PC-3 (cell line): Measurements from ENCODE around the gene LPAR1. TPM values are rescaled to one million over a fixed set of nuclear protein-coding genes. Genes with fewer than 3 reads are reported as not detected.

ENCODE experiments used
- ATAC-seq: fragments of 200-7000 bp; cut with Tn5 transposase; 2 replicates; pipeline ENCODE4 v1.9.1; 2020; ENCODE audit warnings: mild to moderate bottlenecking, moderate library complexity
- BruUV-seq: library from RNA; stranded (reverse); fragments of 400-500 nt; replicated peaks from 2 replicates; lab custom pipeline; 2021; lab: Mats Ljungman, UMichigan
- CTCF ChIA-PET: fragments of 300-600 bp; sonication (Branson Sonifier 250); formaldehyde crosslinking; loops from one replicate; lab custom pipeline; 2022; ENCODE audit warnings: antibody characterized with exemption; lab: Charles Lee
- POLR2A ChIA-PET: fragments of 300-600 bp; sonication (Branson Sonifier 250); formaldehyde crosslinking; loops from one replicate; lab custom pipeline; 2022; ENCODE audit warnings: antibody characterized with exemption; ENCODE audit not compliant: unreplicated experiment; lab: Charles Lee
- DNase-seq: peaks from one replicate; pipeline ENCODE4 v3.0.0-alpha.2; 2015
- H2AFZ ChIP-seq: fragments of 300-600 bp; sonication (generic); 2 replicates; pipeline ENCODE4 v1.6.0; 2016; ENCODE audit warnings: antibody characterized with exemption, low read length
- H3F3A ChIP-seq: fragments of 300-600 bp; sonication (generic); one replicate; pipeline ENCODE4 v1.6.0; 2017; ENCODE audit warnings: antibody characterized with exemption, low read length, control low read depth, mild to moderate bottlenecking; ENCODE audit not compliant: unreplicated experiment
- H3K27ac ChIP-seq: fragments of 300-600 bp; sonication (generic); 2 replicates; pipeline ENCODE4 v1.5.1; 2016; ENCODE audit warnings: mild to moderate bottlenecking, low read length
- H3K27me3 ChIP-seq: fragments of 300-600 bp; sonication (generic); 2 replicates; pipeline ENCODE4 v1.6.1; 2016; ENCODE audit warnings: low read length, mixed read lengths
- H3K36me3 ChIP-seq: fragments of 300-600 bp; sonication (generic); 2 replicates; pipeline ENCODE4 v1.6.1; 2016; ENCODE audit warnings: low read depth, mixed run types, low read length, mixed read lengths
- H3K4me1 ChIP-seq: fragments of 300-600 bp; sonication (generic); 2 replicates; pipeline ENCODE4 v1.5.1; 2016; ENCODE audit warnings: low read length; ENCODE audit not compliant: insufficient read depth
- H3K4me2 ChIP-seq: fragments of 300-600 bp; sonication (generic); 2 replicates; pipeline ENCODE4 v1.6.0; 2016; ENCODE audit warnings: low read length
- H3K4me3 ChIP-seq: fragments of 300-600 bp; sonication (generic); 2 replicates; pipeline ENCODE4 v1.5.1; 2016; ENCODE audit warnings: mild to moderate bottlenecking, low read length, mixed read lengths
- H3K79me2 ChIP-seq: fragments of 300-600 bp; sonication (generic); 2 replicates; pipeline ENCODE4 v1.6.1; 2017; ENCODE audit warnings: low read length, mixed read lengths
- H3K9ac ChIP-seq: fragments of 300-600 bp; sonication (generic); 2 replicates; pipeline ENCODE4 v1.6.0; 2016; ENCODE audit warnings: mild to moderate bottlenecking, low read length
- H3K9me2 ChIP-seq: fragments of 300-600 bp; sonication (generic); replicated peaks from 2 replicates; pipeline ENCODE4 v1.6.1; 2016; ENCODE audit warnings: mixed run types, low read length, mixed read lengths
- H3K9me3 ChIP-seq: fragments of 300-600 bp; sonication (generic); 2 replicates; pipeline ENCODE4 v1.6.1; 2016; ENCODE audit warnings: low read length, mixed read lengths
- H4K20me1 ChIP-seq: fragments of 300-600 bp; sonication (generic); 2 replicates; pipeline ENCODE4 v1.6.1; 2016; ENCODE audit warnings: low read length, mixed read lengths
- EZH2 ChIP-seq: fragments of 300-600 bp; sonication (generic); IDR thresholded peaks from one replicate; pipeline ENCODE4 v1.6.1; 2017; ENCODE audit warnings: antibody characterized with exemption, mild to moderate bottlenecking, low read length; ENCODE audit not compliant: unreplicated experiment
- EZH2phosphoT487 ChIP-seq: fragments of 300-600 bp; sonication (generic); IDR thresholded peaks from 2 replicates; pipeline ENCODE4 v1.6.1; 2018; ENCODE audit warnings: mild to moderate bottlenecking, antibody characterized with exemption, low read length, borderline replicate concordance
- intact Hi-C: fragments of 100-400 bp; cut with micrococcal nuclease; formaldehyde crosslinking; loops from 2 replicates; pipeline ENCODE4 v1.9.0; 2023
- total RNA-seq: library from RNA; depleted of rRNA; stranded (reverse); fragments of >200 nt; gene quantifications from 2 replicates; pipeline ENCODE4 v1.2.3, GENCODE V29; 2014
- TF ChIP-seq, protein P1 (sequence below): fragments of 300-600 bp; sonication (generic); conservative IDR thresholded peaks from 2 replicates; pipeline ENCODE4 v1.5.1; 2017; ENCODE audit warnings: antibody characterized with exemption, low read depth, mild to moderate bottlenecking, low read length

LPAR1 gene
- total RNA-seq, 1 experiment from 2014 or later, result 67.9 TPM

DNA sequence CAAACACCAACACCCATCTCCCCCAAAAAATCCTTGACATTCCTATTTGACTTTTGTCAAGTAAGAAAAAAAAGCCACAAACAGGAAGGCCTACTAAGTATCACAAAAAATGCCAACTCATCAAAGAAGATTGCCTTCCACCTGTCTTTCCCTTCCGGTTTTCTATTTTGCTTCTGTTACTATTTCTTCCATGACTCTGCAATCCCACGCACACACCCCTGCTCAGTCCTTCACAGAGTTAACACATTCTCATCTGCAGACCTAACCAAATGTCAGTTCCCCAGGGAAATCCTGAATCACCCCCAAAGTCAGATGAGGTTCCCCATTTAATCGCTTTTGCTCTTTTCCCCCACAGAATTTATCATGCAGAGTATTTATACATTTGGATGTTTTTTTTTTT, 15.1 kb downstream of the LPAR1 start:
- Histone ChIP-seq H3K36me3 (peaks cover 18% of the 10 kb centered on the region), H3K4me2 (0 out of 2 replicates have a peak overlapping the region, but pooled peaks have one; percentile 14), H3K9ac (no peak overlapping the region), H3F3A (peaks cover 7% of the 10 kb centered on the region), H3K9me2 (no peaks in the 10 kb centered on the region), H4K20me1 (no peaks in the 10 kb centered on the region), H3K4me3 (no peak overlapping the region), H3K27ac (peak overlapping the region; percentile 33), H3K27me3 (no peaks in the 10 kb centered on the region), H2AFZ (no peak overlapping the region), H3K9me3 (no peaks in the 10 kb centered on the region), H3K4me1 (peaks cover 62% of the 10 kb centered on the region), H3K79me2 (peaks cover 94% of the 10 kb centered on the region)
- no TSS peak for BruUV-seq
- DNase-seq (no peak), ATAC-seq (no peak)
- ChIA-PET POLR2A (no interaction called here), CTCF (no interaction called here)
- TF ChIP-seq, protein P1, sequence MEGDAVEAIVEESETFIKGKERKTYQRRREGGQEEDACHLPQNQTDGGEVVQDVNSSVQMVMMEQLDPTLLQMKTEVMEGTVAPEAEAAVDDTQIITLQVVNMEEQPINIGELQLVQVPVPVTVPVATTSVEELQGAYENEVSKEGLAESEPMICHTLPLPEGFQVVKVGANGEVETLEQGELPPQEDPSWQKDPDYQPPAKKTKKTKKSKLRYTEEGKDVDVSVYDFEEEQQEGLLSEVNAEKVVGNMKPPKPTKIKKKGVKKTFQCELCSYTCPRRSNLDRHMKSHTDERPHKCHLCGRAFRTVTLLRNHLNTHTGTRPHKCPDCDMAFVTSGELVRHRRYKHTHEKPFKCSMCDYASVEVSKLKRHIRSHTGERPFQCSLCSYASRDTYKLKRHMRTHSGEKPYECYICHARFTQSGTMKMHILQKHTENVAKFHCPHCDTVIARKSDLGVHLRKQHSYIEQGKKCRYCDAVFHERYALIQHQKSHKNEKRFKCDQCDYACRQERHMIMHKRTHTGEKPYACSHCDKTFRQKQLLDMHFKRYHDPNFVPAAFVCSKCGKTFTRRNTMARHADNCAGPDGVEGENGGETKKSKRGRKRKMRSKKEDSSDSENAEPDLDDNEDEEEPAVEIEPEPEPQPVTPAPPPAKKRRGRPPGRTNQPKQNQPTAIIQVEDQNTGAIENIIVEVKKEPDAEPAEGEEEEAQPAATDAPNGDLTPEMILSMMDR, result no peak
- intact Hi-C loops, result loop anchor here (5.0 kb wide), 1 partner anchor 274 kb away; no protein-coding TSS in a partner anchor

DNA sequence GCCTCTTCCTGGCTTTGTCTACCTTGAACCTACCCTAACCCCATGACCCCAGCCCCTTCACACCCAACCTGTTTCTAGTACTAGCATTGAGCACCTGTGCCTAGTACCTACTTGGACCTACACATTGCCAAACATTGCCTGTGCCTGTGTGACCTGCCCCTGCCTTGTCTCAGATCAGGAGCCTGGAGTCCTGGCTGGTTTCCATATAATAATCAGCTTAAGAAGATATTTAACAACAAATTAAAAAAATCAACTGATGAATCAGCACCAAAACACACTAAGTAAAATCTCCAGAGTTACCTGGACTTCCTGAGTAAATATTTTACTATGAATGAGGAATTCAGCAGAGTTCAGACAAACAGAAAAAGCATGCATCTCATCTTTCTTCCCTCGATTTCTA, 17.7 kb downstream of the LPAR1 start:
- H3K79me2 ChIP-seq, result peaks cover 95% of the 10 kb centered on the region
- CTCF ChIA-PET, result no interaction called here

DNA sequence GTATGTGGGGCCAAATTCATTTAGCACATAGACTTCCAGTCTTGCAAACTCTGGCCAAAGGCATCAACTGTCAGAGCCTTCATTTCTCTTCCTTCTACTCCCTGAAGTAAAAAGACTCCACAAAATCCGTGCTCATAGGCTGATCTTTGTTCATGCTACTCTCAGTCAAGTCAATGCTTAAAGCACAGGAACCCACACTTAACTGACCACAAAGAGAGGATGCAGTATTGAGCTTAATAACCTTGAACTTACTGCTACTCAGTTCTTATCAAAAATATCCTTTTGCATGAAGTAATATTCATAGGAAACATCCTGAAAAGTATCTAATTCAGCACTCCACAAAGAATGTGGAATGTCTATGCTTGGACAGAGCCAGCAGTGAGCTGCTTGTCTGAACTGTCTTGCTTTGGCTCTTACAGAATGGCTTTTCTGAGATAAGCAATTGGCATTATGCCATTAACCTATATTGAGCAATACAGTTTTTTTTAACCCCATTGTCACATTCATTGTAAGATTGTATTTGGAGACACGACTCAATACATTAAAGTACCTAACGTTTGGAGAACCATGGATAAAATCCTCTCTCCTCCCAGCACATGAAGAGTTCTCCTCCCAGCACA, 21.7 kb downstream of the LPAR1 start:
- intact Hi-C loops, result loop anchor here (5.0 kb wide), 3 partner anchors 39 to 219 kb away; no protein-coding TSS in a partner anchor
- Histone ChIP-seq H3K9me3 (no peaks in the 10 kb centered on the region), H3K9me2 (no peaks in the 10 kb centered on the region), H3K4me1 (peaks cover 59% of the 10 kb centered on the region), H3K4me3 (0 out of 2 replicates have a peak overlapping the region, but pooled peaks have one; percentile 2), H3K4me2 (peak overlapping the region; percentile 49), H4K20me1 (no peaks in the 10 kb centered on the region), H2AFZ (no peak overlapping the region), H3K79me2 (peaks cover 100% of the 10 kb centered on the region), H3K27ac (peak overlapping the region; percentile 82), H3F3A (peaks cover 7% of the 10 kb centered on the region), H3K9ac (no peak overlapping the region; the same call in 1 of the 2 replicates), H3K27me3 (no peaks in the 10 kb centered on the region), H3K36me3 (peaks cover 40% of the 10 kb centered on the region)
- POLR2A ChIA-PET, result no interaction called here
- CTCF ChIA-PET, result no interaction called here
- TF ChIP-seq, protein P1, result no peak
- no peak for TF ChIP-seq EZH2
- TF ChIP-seq EZH2phosphoT487, result no peak
- BruUV-seq, result TSS peak; percentile 25
- no peak for ATAC-seq
- peak; percentile 42 for DNase-seq

More for the DNA sequence above, 17.7 kb downstream of the LPAR1 start:
- H2AFZ ChIP-seq, result no peak overlapping the region
- DNase-seq (peak; percentile 72), ATAC-seq (peak; percentile 60)
- TF ChIP-seq, protein P1, result no peak
- no peak for TF ChIP-seq EZH2phosphoT487
- no peak for TF ChIP-seq EZH2
- peaks cover 75% of the 10 kb centered on the region for H3K4me1 ChIP-seq
- H3K9me2 ChIP-seq, result no peaks in the 10 kb centered on the region
- POLR2A ChIA-PET, result interaction anchor here (0.7 kb wide), 1 partner anchor 107 kb away, joined by 3 read pairs; no protein-coding TSS in a partner anchor
- H3K9me3 ChIP-seq, result no peaks in the 10 kb centered on the region
- BruUV-seq, result no TSS peak
- peaks cover 23% of the 10 kb centered on the region for H3K36me3 ChIP-seq
- peak overlapping the region; percentile 34; the same call in 1 of the 2 replicates for H3K4me3 ChIP-seq
- intact Hi-C loops, result loop anchor here (5.0 kb wide), 1 partner anchor 277 kb away; no protein-coding TSS in a partner anchor
- no peaks in the 10 kb centered on the region for H4K20me1 ChIP-seq
- H3F3A ChIP-seq, result peaks cover 7% of the 10 kb centered on the region
- H3K27ac ChIP-seq, result peak overlapping the region; percentile 84
- peak overlapping the region; percentile 50 for H3K9ac ChIP-seq
- H3K27me3 ChIP-seq, result no peaks in the 10 kb centered on the region
- H3K4me2 ChIP-seq, result peak overlapping the region; percentile 66
